Sciatic nerve (tissue), 2 donors: Measurements from ENCODE around the gene RNU6-9. TPM values are rescaled to one million over a fixed set of nuclear protein-coding genes. Genes with fewer than 3 reads are reported as not detected.
A peak's percentile ranks its signal among the peaks of the same experiment; 100 is the strongest.
"Not testable (repeated sequence)": the region's sequence is repeated elsewhere in the genome, so short reads cannot be mapped to it uniquely, and the experiment has no call there.

Source experiments
- ATAC-seq: fragments of 200-7000 bp; cut with Tn5 transposase; one replicate; pipeline ENCODE4 v1.9.1; 2020; ENCODE audit warnings: mild to moderate bottlenecking, moderate library complexity
- DNase-seq: peaks from one replicate; pipeline ENCODE4 v3.0.0-alpha.2; 2020; ENCODE audit warnings: low spot score
- intact Hi-C: fragments of 100-400 bp; cut with DNase I; formaldehyde crosslinking; loops from one replicate; pipeline ENCODE4 v1.14.2; 2022
- total RNA-seq: library from RNA; stranded (reverse); fragmentation: NEBNext Ultra II Directional; extraction: Animal tissue kit (Norgen Biotek cat#: 25700); gene quantifications from one replicate; pipeline ENCODE4 v1.2.1, GENCODE V29; 2021
- donor health status: DM: no; HTN: no; CAD: no.
- donor health status: DM: no; HTN: no; CAD: no.

RNU6-9 gene
- total RNA-seq = not detected

GRCh38 chr19:892894-893689 lies at the start of gene RNU6-9, which contains the start of gene MED16:
Gene RNU6-9 (plus strand): TSS chr19:893484.
Gene MED16 (minus strand): TSS chr19:893187. CDS start chr19:891131, 2,056 bp downstream.
- intact Hi-C loops = no loop called here
- DNase-seq (peak; percentile 94), ATAC-seq (peak; percentile 97)

GRCh38 chr19:843836-844545 lies 49.3 kb upstream of the RNU6-9 start:
- ATAC-seq (no peak), DNase-seq (no peak)
- intact Hi-C loops = no loop called here

GRCh38 chr19:844546-844971 lies 48.7 kb upstream of the RNU6-9 start:
- DNase-seq (no peak), ATAC-seq (peak; percentile 31)
- intact Hi-C loops = no loop called here

DNA sequence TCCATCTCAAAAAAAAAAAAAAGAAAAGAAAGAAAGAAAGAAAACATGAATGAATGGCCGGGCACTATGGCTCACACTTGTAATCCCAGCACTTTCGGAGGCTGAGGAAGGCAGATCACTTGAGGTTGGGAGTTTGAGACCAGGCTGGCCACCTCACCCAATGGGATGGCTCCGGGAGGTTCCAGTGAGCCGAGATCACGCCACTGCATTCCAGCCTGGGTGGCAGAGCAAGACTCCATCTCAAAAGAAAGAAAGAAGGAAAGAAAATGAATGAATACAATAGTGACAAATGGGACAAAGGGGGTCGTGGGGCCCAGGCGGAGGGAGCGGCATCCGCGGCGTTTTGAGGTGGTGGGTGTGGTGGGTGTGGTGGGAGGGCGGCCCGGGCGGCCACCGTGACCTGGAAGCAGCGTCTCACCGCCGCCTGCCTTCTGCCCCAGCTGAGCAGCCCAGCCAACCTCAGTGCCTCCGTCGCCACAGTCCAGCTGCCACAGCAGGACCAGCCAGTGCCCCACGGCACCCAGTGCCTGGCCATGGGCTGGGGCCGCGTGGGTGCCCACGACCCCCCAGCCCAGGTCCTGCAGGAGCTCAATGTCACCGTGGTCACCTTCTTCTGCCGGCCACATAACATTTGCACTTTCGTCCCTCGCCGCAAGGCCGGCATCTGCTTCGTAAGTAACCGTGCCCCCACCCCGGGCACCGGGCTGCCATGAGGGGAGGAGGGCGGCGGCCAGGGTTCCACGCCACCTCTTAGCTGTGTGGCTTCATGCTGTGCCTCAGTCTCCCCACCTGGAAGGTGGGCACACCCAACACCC lies 47.4 kb upstream of the RNU6-9 start:
- DNase-seq (no peak), ATAC-seq (no peak)
- intact Hi-C loops = no loop called here

DNA sequence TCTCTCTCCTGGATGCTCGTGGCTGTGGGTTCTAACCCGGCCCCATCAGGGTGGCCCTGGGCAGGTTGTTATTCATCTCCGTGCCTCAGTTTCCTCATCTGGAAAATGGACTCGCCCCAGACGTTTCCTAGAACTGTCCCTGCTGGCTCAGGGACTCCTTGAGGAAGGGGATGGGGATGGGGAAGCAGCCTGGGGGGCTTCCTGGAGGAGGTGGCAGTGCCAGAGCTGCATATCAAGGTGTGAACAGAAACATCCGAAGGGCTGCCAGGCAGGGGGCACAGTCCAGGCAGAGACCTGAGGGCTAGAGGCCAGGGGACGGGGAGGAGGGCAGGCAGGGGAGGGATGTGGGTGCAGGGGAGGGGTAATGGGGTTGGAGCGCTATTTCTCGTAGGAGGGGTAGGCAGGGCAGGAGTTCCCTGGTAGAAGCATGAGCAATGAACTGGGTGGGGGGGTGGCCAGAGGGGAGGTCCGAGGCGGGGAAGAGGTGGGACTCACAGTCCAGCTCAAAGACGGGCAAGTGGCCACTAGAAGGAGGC lies 44.8 kb upstream of the RNU6-9 start:
- DNase-seq (no peak), ATAC-seq (no peak)
- intact Hi-C loops = no loop called here

GRCh38 chr19:849195-849594 lies 44.1 kb upstream of the RNU6-9 start:
- DNase-seq, intact Hi-C loops, ATAC-seq: not testable (repeated sequence)

DNA sequence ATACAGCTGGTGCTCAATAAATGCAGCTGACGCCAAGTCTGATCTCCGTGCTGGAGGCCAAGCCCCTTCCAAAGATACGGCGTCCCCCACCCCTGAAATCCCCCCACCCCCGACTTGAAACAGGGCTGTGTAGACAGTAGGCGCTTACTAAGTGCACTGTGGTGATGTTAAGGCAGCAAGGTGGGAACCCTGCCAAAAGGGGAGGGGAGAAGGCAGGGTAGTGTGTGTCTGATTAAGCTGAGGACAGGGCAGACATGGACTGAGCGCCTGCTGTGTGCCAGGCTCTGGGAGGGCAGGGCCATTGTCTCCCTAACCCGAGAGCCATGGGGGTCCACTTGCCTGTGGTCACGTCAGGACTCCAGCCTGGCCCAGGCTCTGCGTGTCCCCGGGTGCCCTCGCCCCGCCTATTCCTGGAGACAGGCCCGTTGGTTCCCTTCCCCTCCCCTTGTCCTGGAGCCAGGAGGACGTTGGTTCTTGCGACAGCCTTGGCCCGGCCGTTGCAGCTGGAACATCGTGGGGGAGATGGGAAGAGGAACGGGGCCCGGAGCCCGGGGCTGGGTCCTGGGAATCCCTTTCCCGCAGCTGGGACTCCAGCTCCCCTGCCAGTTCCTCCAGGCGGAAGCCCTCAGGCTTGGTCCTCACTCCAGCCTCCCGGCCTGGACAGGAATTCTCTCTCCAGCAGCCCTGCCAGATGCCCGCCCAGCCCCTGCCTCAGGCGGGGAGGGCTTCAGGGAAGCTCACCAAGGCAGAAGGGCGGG lies 42.9 kb upstream of the RNU6-9 start:
- intact Hi-C loops = no loop called here
- DNase-seq (peak; percentile 92), ATAC-seq (peak; percentile 95)

DNA sequence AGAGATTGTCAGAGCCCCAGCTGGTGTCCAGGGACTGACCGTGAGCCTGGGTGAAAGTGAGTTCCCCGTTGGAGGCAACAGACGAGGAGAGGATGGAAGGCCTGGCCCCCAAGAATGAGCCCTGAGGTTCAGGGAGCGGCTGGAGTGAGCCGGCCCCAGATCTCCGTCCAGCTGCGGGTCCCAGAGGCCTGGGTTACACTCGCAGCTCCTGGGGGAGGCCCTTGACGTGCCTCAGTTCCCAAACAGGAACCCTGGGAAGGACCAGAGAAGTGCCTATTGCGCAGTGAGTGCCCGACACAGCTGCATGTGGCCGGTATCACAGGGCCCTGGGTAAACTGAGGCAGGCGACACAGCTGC lies 42.3 kb upstream of the RNU6-9 start:
- DNase-seq = no peak
- intact Hi-C loops = no loop called here
- no peak for ATAC-seq

DNA sequence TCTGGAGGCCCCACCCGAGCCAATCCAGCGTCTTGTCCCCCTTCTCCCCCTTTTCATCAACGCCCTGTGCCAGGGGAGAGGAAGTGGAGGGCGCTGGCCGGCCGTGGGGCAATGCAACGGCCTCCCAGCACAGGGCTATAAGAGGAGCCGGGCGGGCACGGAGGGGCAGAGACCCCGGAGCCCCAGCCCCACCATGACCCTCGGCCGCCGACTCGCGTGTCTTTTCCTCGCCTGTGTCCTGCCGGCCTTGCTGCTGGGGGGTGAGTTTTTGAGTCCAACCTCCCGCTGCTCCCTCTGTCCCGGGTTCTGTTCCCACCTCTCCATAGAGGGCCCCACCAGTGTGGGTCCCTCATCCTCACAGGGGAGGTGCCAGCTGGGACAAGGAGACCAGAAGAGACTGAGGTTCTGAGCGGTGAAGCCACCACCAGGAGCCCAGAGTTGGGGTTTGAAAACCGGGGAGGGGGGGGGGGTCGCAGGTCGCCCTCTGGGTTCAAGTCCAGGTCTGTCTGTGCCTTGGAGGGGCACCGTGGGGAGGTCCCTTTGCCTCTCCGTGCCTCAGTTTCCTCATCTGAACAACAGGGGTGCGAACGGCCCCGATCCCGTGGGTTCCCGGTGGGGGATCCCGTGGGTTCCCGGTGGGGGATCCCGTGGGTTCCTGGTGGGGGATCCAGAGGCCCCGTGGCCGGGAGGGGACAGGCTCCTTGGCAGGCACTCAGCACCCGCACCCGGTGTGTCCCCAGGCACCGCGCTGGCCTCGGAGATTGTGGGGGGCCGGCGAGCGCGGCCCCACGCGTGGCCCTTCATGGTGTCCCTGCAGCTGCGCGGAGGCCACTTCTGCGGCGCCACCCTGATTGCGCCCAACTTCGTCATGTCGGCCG lies 40.9 kb upstream of the RNU6-9 start, which contains the start of gene ELANE:
ELANE (plus strand) TSS at position 168 of the 878 bp plus-strand sequence; CDS start at position 194, 26 bp downstream.
- no peak for ATAC-seq
- intact Hi-C loops = no loop called here
- DNase-seq = no peak

- ATAC-seq (no peak), DNase-seq (no peak)
- intact Hi-C loops = no loop called here
These were observed 40.2 kb upstream of the RNU6-9 start for GRCh38 chr19:853014-853585.

DNA sequence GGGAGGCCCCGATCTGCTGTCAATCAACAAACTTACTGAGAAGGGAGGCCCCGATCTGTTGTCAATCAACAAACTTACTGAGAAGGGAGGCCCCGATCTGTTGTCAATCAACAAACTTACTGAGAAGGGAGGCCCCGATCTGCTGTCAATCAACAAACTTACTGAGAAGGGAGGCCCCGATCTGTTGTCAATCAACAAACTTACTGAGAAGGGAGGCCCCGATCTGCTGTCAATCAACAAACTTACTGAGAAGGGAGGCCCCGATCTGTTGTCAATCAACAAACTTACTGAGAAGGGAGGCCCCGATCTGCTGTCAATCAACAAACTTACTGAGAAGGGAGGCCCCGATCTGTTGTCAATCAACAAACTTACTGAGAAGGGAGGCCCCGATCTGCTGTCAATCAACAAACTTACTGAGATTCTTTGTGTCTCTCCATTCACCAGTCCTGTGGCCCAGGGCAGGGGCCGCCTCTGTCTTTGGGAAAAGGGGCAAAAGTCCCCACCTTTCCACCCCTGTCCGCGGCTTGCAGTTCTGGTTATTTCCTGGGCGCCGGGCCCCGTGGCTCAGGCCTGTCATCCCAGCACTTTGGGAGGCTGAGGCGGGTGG lies 39.6 kb upstream of the RNU6-9 start:
- DNase-seq, intact Hi-C loops, ATAC-seq: not testable (repeated sequence)

- DNase-seq = no peak
- no peak for ATAC-seq
- intact Hi-C loops = no loop called here
These were observed 38.7 kb upstream of the RNU6-9 start for GRCh38 chr19:854549-854948.

GRCh38 chr19:855142-855541 lies 38.1 kb upstream of the RNU6-9 start:
- DNase-seq = no peak
- ATAC-seq = no peak
- intact Hi-C loops = no loop called here

DNA sequence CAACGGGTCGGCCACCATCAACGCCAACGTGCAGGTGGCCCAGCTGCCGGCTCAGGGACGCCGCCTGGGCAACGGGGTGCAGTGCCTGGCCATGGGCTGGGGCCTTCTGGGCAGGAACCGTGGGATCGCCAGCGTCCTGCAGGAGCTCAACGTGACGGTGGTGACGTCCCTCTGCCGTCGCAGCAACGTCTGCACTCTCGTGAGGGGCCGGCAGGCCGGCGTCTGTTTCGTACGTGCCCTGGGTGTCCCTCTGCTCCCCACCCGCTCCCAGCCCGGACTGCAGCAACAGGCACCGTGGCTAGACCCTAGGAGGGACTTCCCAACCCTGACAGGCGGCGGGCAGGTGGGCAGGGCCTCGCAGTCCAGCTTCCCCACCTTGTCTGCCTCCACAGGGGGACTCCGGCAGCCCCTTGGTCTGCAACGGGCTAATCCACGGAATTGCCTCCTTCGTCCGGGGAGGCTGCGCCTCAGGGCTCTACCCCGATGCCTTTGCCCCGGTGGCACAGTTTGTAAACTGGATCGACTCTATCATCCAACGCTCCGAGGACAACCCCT lies 37.6 kb upstream of the RNU6-9 start:
- ATAC-seq (no peak), DNase-seq (no peak)
- intact Hi-C loops = no loop called here

- ATAC-seq = no peak
- DNase-seq = no peak
- intact Hi-C loops = no loop called here
These were observed 35.0 kb upstream of the RNU6-9 start for GRCh38 chr19:858284-858683.
